Bone marrow (tissue), 2 donors: ENCODE data around the gene DYDC1.
"Not testable (repeated sequence)": the region's sequence is repeated elsewhere in the genome, so short reads cannot be mapped to it uniquely, and the experiment has no call there.

Experiments used
- DNase-seq, 2 donors: peaks; one replicate each; lab custom pipeline; 2025; lab: John Stamatoyannopoulos, UW

DYDC1 gene

DNA sequence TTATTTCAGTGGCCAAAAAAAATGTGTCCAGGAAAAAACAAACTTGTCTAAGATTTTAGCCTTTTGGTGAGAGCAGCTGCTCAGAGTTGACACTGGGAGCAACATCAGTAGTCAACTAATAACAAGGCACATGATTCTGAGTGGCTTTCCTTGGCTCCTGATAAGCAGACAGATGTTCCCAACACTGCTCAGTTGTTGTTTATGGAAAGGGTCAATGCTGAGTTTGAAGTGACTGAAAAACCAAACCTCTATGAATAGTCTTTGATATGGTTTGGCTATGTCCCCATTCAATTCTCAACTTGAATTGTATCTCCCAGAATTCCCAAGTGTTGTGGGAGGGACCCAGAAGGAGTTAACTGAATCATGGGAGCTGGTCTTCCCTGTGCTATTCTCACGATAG lies 12.3 kb downstream of the DYDC1 start:
- no peak for DNase-seq

DNA sequence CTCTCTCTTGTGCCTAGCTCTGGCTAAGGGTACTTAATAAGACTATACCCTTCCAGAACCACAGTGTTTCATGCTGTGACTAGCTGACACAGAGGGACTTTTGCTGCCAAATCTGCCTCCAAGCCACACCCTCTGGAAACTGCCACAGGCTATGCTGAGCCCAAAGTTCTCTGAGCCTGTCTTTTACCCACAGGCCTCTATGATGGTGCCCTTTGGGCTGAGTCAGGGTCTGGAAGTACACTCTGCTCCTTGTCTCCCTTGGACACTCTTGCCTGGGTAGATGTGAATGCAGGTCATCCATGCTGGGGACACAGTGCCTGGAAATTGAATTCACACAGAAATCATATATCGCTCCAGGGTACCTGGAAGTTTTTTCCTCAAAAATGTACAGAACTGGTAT lies 22.6 kb downstream of the DYDC1 start:
- no peak for DNase-seq

DNA sequence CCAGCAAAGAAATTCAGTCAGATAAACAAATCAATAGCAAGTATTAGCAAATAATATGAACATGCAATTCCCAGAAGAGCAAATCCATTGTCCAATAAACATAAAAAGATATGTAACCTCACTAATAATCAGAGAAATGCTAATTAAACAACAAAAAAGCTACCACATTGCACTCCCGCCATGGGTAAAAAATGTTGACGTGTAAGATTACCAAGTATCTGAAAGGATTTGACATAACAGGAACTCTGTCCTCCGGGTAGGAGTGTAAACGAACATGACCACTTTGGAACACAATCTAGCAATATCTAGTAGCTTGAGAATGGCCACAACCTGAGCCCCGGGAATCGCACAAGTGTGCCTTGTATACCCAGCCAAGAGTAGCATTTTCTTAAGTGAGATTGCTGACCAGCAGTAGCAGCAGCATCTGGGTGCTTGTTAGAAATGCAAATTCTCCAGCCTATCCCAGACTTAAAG lies 31.6 kb downstream of the DYDC1 start:
- DNase-seq: no peak

DNA sequence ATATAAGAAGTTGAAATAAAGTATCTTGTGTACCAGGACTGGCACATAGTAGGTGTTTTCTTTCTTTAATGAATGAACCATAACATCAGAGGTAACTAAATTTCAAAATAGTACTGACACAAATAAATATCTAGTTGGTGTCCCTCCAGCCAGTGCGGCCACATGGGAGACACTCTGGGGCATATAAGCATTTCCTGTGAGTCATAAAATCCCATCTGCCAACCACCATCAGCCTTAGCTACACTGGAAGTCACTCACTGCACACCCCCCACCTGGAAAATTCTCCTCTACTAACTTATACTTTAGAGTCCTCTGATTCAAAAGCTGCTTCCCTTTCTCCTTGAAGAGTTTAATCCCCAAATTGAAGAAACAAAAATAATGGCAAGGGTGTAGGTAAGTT lies 32.5 kb downstream of the DYDC1 start:
- no peak for DNase-seq

DNA sequence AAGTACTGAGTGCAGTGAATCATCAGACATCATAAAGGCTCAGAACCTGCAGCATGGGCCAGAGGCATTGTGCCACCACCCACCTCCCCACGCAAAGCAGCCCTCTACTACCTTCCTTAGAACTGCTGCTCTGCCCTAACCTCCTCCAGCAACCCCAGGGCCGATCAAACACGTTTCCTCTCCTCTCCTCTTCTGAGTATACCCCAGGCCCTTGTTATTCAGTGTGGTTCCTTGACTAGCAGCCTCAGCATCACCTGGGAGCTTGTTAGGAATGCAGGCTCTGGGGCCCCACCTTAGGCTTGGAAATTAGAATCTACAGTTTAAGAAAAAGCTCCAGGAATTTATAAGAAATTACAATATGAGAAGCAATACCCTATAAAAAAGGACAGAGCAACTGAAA lies 33.2 kb downstream of the DYDC1 start:
- no peak for DNase-seq

DNA sequence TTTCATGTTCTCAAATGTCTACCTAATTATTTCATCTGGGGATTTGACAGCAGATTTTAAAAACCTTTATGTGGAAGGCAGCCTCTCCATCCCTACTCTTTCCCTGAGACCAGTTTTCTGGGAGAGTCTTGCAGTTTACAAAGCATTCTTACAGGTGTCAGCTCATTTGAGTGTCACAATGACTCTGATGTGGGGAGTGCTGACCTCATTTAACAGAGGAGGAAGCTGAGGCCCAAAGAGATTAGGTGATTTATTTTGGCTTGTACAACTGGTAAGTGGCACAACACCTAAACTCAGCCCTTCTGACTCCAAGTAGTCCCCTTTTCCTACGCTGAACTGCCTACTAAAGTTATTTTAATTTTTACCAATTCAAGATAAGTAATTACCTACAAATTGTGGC lies 33.8 kb downstream of the DYDC1 start:
- DNase-seq: no peak

DNA sequence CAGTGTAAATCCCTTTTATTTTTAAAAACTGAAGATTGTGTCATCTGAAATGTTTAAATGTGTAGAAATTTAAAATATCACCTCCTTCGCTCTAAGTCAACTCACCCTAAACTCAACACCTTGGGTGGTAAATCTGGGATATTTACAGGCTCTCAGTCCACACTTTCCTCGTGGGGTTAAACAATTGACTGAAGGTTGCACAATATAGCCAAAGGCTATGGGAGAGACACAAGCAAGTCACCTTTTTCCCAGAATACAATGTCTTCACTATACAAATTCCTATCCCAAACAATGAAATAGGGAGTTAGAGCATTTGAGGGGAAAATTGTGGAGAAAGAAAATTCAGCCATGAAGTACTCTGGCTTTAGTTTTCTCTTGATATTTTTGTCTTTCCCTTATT lies 34.4 kb downstream of the DYDC1 start:
- no peak for DNase-seq

DNA sequence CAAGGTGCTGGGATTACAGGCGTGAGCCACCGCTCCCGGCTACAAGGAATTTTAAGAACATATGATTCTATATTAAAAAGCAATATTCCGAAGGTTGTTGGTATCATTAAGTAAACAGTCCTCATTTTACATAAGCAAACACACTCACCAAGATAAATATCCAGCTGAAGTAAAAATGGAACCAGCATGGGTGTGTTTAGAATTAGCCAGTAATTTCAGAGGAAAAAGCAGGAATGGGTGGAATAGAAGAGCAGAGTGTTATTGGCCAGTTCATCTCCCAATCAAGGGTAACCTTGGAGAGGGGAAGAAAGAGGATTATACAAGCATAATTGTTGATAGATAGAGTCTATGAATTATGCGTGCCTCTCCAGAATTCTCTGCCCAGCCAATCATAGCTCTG lies 35.4 kb downstream of the DYDC1 start:
- DNase-seq: no peak

DNA sequence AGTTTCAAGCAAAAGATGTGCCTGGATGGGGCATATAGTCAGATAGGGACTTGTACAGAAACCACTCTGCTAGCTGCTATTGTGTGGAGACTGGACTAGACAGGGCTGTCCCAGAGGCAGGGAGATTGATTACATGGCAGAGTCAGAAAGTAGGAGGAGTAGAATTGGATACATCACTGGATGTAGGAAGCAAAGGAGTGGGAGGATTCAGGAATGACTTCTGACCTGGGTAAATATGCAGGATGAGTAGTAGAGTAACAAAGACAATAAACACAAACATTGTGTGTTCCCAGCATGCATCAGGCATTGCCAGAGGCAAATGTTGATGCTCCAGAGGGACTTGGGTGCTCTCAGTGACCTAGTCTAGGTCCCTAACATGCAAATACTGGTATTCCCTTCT lies 36.2 kb downstream of the DYDC1 start:
- no peak for DNase-seq

DNA sequence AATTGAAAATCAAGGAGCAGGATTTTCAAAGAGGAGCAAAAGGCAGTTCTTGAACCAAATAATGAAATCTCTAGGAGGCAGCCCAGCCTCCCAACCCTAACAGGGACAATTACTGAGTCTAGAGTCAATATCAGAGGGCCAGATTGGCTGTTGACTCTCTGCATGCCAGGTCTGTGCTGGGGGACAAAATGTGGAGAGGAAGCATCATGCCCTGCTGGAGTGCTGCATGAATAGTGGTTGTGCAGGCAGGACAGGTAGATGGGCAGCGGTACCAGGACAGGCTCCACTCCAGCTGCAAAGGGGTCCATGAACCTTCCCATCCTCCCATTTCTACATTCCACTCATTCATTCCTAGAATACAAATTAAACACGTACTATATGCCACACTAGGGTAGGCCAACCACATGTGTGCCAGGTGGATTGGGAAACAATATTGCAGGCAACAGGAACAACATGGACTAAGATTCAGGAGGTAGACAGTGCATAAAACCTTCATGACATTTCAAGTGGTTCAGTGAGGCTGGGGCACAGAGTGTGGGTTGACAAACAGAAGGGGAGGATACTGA lies 36.7 kb downstream of the DYDC1 start:
- no peak for DNase-seq

DNA sequence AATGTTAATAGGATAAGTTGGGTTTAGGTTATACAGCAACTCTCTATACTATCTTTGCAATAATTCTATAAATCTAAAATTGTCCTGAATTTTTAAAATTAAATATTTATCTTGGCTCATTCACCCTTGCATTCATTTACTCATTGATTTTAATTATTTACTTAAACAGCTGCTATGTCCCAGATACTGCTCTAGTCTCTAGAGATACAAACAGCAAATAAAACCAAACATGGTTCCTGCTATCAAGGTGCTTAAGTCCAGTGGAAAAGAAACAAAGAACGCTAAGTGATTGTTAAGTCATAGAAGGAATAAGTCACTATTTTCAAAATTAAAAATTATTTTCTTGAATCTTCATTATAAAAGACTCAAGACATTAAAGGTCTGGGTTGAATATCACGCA lies 37.2 kb downstream of the DYDC1 start:
- DNase-seq: no peak

DNA sequence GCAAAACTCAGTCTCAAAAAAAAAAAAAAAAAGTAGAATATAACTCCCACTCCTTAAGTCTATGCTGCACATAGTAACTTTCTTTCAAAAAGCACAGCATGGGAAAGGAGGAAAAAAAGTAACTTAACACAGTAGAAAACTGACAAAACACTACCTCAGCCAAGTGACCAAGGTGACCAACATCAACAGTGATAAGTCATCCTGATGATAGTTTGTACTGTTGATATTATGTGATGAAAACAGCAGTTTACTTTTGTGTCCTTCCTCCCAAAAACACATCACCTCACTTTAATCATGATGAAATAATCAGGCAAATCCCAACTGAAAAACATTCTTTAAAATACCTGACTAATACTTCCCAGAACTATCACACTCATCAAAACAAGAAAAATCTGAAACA lies 37.8 kb downstream of the DYDC1 start:
- no peak for DNase-seq

DNA sequence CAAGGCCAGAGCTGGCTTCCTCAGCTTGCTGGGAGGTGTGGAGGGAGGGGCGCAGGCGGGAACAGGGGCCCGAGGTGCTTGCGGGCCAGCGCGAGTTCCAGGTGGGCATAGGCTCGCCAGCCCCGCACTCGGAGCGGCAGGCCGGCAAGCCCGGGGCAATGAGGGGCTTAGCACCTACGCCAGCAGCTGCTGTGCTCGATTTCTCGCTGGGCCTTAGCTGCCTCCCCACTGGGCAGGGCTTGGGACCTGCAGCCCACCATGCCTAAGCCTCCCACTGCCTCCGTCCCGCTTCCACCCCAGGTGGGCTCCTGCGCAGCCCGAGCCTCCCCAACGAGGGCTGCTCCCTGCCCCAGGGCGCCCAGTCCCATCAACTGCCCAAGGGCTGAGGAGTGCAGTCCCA lies 41.2 kb downstream of the DYDC1 start:
- no peak for DNase-seq

DNA sequence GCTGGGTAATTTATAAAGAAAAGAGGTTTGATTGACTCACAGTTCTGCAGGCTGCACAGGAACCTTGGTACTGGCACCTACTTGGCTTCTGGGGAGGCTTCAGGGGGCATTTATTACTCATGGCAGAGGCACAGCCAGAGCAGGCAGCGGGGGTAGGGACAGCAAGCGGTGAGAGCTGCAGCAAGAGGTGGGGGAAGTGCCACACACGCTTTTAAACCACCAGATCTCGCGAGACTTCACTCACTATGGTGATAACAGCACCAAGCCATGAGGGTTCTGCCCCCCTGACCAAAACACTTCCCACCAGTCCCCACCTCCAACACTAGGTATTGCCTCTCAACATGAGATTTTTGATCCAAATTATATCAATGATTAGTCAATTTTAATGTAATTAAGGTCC lies 43.0 kb downstream of the DYDC1 start:
- DNase-seq: no peak

DNA sequence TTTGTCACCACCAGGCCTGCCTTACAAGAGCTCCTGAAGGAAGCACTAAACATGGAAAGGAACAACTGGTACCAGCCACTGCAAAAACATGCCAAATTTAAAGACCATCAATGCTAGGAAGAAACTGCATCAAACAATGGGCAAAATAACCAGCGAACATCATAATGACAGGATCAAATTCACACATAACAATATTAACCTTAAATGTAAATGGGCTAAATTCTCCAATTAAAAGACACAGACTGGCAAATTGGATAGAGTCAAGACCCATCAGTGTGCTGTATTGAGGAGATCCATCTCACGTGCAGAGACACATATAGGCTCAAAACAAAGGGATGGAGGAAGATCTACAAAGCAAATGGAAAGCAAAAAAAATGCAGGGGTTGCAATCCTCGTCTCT lies 50.6 kb downstream of the DYDC1 start:
- DNase-seq: not testable (repeated sequence)

DNA sequence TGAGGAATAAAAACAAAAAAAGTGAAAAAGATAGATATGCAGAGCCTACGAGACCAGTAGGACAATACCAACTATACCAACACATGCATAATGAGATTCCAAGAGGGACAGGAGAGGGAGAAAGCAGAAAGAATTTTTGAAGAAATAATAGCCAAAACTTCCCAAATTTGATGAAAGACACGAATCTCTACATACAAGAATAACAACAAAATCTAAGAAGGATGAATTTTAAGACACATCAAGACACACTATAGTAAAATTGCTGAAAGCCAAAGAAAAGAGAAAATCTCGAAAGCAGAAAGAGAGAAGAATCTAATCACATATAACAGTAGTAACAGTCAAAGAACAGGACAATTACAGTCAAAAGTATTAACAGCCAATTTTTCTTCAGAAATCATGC lies 59.6 kb downstream of the DYDC1 start:
- DNase-seq: no peak

DNA sequence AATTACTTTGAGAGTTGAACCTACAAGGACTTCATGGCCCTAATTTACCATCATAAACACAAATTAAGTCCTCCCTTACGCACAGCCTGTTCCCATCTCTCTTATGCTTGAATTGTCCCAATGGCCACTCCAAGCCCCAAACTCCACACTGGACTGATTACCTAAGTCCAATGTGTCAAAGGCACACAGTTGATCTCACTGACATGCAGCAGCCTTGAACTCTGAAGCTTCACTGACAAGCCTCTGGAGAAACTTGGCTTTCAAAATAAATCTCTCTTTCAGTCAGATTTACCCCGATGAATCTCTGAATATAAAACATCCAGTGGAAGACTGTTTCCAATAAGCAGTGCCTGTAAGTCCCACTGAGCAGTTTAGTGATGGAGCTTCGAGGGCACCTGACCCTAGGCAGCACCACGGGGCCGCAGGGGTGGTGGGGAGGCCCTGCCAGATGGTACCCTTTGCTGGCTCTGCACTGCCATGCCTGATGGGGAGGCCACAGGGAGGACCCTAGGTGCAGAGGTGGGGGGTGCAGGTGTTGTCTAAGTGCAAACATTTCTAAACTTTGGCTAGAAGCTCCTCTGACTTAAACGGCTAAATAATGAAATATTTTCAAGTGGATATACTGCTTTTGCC lies 63.8 kb downstream of the DYDC1 start:
- no peak for DNase-seq

DNA sequence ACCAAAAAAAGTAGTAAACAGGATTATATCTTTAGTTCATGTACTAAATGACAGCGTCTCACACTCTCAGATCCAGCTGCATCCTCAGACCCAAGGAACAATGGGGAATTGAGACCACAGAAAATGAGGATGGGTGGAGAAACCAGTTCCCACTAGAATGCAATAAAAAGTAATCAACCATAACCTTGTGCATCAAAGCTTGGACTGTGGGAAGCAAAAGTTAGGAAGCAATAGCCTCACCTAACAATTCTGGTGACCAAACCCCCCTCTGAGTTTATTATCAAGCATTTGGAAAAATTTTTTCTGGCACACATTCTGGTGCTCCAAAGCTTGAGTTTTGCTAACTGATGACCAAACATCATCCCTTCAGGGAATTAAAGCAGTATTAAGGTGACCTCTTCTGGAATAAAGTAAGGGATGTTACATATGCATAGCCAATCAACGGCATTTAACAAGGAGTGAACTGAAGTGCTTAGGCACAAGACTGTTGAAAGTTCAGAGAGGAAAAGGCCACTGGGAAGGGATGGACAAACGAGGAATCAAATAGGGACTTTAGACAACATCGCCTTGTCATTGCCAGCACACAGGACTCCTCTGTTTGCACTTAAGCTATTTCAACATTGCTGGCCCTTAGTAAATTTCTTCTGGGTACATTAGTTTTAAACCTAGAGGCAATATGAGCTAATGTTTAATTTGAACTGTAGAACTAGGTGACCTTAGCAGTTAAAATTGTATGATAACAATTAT lies 65.9 kb downstream of the DYDC1 start:
- DNase-seq: no peak

DNA sequence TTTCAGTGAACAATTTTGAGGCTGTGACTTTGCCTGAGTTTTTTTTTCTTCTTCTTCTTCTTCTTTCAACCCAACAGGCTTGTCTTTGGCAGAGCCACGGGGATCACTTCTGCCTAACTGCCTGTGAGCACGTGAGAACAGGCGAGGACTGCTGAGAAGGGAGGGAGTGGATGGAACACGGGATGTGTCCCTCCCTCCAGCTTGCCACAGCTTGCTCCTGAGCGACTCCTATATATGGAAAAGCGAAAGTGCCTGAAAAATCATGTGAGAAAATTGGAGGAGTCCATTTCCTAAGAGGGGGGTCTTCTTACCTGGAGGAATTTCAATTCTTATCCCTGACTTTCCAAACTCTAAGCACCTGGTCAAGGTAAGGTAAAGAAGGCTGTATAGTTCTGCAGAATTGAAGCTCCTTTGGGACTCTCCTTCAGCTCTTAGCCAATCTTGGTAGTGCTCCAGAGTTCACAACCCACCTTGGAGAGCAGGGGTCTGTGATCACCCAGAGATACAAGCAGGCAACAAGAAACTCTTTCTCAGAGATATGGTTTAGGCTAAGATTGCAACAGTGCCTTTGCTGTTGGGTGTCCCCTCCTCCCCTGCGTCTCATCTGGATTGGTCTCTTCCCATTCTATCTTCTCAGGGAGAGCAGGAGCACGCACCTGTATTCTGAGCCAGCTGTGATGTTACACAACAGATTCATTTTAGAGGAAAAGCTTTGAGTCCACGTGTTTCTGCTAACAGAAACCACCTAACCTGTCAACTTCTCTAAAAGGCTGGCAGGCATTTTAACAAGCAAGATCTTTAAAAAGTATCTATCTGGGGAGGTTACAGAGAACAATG lies 66.9 kb downstream of the DYDC1 start, which contains the start of gene MAT1A:
TSS of gene MAT1A (minus strand) at position 208 of the 837 bp plus-strand sequence. CDS start 235 bp downstream, outside the sequence.
- DNase-seq: no peak

DNA sequence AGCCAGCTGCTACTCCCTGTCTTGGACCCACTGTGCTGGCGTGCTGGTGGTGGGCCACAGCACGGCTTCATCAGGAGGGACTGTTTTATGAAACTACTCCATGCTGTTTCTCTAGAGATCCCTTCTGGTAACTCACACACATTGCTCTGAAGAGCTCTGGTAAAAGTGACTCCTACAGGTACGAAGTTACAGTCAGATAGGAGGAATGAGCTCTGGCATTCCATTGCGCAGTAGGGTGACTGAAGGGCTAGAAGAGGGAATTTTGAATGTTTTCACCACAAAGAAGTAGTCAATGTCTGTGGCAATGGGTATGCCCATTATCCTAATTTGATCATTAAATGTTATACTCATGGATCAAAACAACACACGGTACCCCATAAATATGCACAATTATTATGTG lies 67.7 kb downstream of the DYDC1 start:
- DNase-seq: no peak
